ENCODE results near the gene CPXM2. TPM values are rescaled to one million over a fixed set of nuclear protein-coding genes. Genes with fewer than 3 reads are reported as not detected.
A peak's percentile ranks its signal among the peaks of the same experiment; 100 is the strongest.

The CPXM2 gene
- total RNA-seq, 8 experiments from 2014 or later: 0.05 to 4.6 (median 0.38) TPM; not detected in 1

DNA sequence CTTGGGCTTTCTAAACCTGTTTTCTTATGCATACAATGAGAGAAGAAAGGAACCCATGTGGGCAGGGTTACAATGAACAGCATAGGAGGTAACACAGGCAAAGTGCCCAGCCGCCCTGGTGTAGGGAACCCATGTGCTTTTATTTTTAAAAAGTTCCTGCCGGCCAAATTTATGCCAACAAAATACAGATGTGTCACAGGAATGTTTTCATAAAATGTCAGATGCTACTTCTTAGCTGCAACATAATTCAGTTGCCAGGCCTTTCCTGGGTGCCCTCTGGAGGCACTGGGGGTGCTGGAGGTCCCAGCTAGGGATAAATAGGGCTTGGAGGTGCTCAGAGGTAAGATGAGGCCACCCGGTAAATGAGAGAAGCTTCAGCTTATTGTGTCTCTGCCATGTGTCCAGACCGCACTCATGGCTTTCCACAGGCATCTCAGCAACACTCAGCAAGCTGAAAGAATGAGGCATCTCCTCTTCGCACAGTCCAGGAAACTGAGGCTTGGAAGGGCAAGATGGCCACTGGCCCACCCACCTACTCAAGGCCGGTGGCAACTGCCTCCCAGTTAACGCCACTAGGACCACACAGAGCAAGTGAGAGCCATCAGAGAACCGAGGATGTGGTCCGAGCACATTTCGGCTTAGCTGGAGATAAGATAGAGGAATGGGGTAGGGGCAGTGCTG lies 58.3 kb downstream of the CPXM2 start:
- no peak overlapping the region for H3K27ac ChIP-seq
- in situ Hi-C loops (cut with MboI; ENCODE audit: low pct_unique_long_range_greater_than_20kb in 2 of 9, low sequenced_read_pairs in 9 of 9, unreplicated experiment in 9 of 9): no loop called here
- no peak overlapping the region for H3K4me3 ChIP-seq
- no peak for ATAC-seq (replicated peaks in 6 of 8)
- H3K4me1 ChIP-seq (replicated peaks in 1 of 2): no peaks in the 10 kb centered on the region
- WGBS, 10 experiments: 45 to 94% (median 81%) methylated on average over 1 to 7 of the region's 10 CpGs

DNA sequence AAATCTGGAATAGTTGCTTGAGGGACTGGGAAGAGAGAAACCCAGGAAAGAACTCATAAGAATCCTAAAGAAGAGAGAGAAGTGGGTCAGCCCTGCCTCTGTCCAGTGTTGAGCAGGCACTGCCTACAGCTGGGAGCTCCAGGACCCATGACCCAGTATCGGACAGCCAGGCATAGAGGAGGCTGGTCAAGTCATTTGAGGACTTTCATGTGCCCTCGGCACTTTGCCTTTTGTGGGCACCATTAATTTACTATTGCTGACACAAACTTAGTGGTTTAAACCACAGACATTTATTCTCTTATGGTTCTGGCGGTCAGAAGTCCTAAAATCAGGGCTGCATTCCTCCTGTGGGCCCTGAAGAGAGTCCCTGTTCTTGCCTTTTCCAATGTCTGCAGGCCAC lies 60.3 kb downstream of the CPXM2 start:
- no peak for ATAC-seq (replicated peaks in 6 of 8)
- no peak overlapping the region for H3K4me3 ChIP-seq
- in situ Hi-C loops (cut with MboI; ENCODE audit: low pct_unique_long_range_greater_than_20kb in 2 of 9, low sequenced_read_pairs in 9 of 9, unreplicated experiment in 9 of 9): no loop called here
- H3K27ac ChIP-seq: no peak overlapping the region
- 60 to 90% (median 68%) methylated on average over 1 to 3 of the region's 3 CpGs; no CpG with 5 or more reads in 4 of the 10 experiments for WGBS, 10 experiments
- H3K4me1 ChIP-seq (replicated peaks in 1 of 2): no peaks in the 10 kb centered on the region

DNA sequence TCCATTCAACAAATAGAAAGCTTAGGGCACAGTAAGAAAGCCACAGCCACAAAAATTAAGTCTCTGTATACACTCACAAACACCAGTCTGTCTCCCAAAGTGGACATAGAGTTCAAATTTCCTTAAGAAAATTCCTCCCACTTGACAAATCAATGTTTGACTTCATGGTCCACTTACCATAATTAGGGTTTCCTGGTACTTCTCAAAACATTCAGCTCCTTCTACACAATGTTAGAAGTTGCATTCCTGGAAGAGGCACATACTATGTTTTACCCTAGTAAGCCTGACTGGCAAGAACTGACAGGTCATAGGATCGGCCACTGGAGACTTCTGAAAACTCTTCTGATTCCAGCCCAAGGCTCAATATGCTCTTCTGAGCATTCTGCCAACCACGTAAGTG lies 70.5 kb downstream of the CPXM2 start:
- ATAC-seq (replicated peaks in 6 of 8): no peak
- Histone ChIP-seq H3K4me1 (replicated peaks in 1 of 2) (no peaks in the 10 kb centered on the region), H3K27ac (no peak overlapping the region), H3K4me3 (no peak overlapping the region)
- in situ Hi-C loops (cut with MboI; ENCODE audit: low pct_unique_long_range_greater_than_20kb in 2 of 9, low sequenced_read_pairs in 9 of 9, unreplicated experiment in 9 of 9): no loop called here
- WGBS, 10 experiments: 30 to 85% (median 68%) methylated on average over 1 to 2 of the region's 2 CpGs; no CpG with 5 or more reads in 4 of the 10 experiments

DNA sequence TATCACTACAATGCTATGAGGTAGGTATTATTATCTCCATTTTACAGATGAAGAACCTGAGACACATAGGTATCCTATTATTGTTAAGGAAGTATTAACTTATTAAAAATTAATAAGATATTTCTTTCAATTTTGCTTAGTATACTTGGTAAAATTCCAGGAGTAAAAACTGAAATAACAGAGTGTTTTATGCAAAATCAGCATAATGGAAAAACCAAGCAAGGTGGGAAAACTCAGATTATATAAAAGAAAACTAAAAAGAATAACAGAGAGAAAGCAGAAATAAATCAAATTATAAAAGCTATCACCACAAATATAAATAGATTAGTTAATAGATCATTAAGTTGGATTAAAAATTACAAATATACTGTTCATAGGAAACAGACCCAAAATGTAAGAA lies 82.0 kb downstream of the CPXM2 start:
- Histone ChIP-seq H3K4me1 (replicated peaks in 1 of 2) (no peaks in the 10 kb centered on the region), H3K27ac (no peak overlapping the region), H3K4me3 (no peak overlapping the region)
- ATAC-seq (replicated peaks in 6 of 8): no peak
- in situ Hi-C loops (cut with MboI; ENCODE audit: low pct_unique_long_range_greater_than_20kb in 2 of 9, low sequenced_read_pairs in 9 of 9, unreplicated experiment in 9 of 9): no loop called here

DNA sequence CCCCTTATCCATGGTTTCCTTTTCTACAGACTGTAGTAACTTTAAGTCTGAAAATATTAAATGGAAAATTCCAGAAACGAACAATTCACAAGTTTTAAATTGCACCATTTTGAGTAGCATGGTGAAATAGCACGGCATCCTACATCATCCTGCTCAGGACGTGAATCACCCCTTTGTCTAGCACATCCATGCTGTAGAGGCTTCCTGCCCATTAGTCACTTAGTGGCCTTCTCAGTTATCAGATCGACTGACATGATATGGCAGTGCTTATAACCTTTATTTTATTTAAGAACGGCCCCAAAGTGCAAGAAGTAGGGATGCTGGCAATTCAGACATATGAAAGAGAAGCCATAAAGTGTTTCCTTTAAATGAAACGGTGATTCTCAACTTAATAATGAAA lies 82.7 kb downstream of the CPXM2 start:
- H3K4me3 ChIP-seq: no peak overlapping the region
- no peaks in the 10 kb centered on the region for H3K4me1 ChIP-seq (replicated peaks in 1 of 2)
- in situ Hi-C loops (cut with MboI; ENCODE audit: low pct_unique_long_range_greater_than_20kb in 2 of 9, low sequenced_read_pairs in 9 of 9, unreplicated experiment in 9 of 9): no loop called here
- peak in 3 of 8 experiments; percentile 20 to 70 (median 59) for ATAC-seq (replicated peaks in 6 of 8)
- 5 to 90% (median 81%) methylated on average over 2 to 6 of the region's 6 CpGs for WGBS, 10 experiments
- no peak overlapping the region for H3K27ac ChIP-seq

DNA sequence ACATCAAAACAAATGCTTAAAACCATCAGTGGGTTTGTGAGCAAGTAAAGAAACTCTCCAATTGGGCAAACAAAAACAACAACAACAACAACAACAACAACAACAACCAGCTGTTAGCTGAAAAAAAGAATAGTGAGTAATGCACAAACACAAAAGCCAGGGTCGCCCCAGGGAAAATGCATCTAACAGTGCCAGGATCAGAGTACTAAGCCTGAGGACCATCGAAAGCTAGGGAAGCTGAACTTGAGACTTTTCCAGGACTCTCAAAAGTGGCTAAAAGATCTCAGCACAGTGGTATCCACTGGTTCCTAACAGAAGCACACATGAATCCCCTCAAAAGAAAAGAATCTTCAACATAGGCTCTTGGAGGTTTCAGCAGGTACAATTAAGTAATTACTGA lies 83.3 kb downstream of the CPXM2 start:
- WGBS, 10 experiments: 36 to 83% (median 80%) methylated on average over 1 to 2 of the region's 2 CpGs; no CpG with 5 or more reads in 3 of the 10 experiments

DNA sequence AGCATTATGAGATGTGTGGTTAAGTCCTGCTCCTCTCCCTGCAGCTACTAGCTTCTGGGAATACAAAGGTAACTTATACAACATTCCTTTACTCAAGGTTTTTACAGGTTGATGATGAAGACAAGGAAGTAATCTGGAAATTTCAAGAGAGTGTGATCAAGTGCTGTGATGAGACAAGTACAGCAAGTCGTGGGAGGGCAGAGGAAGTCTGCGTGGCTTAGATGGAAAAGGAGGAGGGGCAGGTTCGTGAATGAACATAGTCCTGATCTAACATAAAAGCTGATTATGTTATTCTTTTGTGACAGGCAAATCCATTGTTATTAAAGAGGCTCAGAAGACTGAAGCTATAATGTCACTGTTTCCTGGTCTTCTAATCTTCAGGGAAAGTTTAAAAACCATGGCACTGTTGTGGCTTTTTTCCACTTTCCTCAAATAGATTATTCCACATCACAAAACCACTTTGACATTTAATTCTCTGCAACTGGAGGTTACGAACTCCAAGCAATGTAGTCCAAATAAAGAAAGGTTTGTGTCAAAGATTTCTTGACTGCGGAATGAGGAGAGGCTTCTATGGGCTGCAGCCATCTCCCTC lies 84.1 kb downstream of the CPXM2 start:
- no peak overlapping the region for H3K27ac ChIP-seq
- H3K4me3 ChIP-seq: no peak overlapping the region
- 14 to 78% (median 31%) methylated on average over 2 to 5 of the region's 5 CpGs; no CpG with 5 or more reads in 2 of the 10 experiments for WGBS, 10 experiments
- in situ Hi-C loops (cut with MboI; ENCODE audit: low pct_unique_long_range_greater_than_20kb in 2 of 9, low sequenced_read_pairs in 9 of 9, unreplicated experiment in 9 of 9): no loop called here
- no peaks in the 10 kb centered on the region for H3K4me1 ChIP-seq (replicated peaks in 1 of 2)
- ATAC-seq (replicated peaks in 6 of 8): no peak

More for the DNA sequence above, 83.3 kb downstream of the CPXM2 start:
- Histone ChIP-seq H3K27ac (no peak overlapping the region), H3K4me1 (replicated peaks in 1 of 2) (no peaks in the 10 kb centered on the region), H3K4me3 (no peak overlapping the region)
- ATAC-seq (replicated peaks in 6 of 8): no peak
- in situ Hi-C loops (cut with MboI; ENCODE audit: low pct_unique_long_range_greater_than_20kb in 2 of 9, low sequenced_read_pairs in 9 of 9, unreplicated experiment in 9 of 9): no loop called here

DNA sequence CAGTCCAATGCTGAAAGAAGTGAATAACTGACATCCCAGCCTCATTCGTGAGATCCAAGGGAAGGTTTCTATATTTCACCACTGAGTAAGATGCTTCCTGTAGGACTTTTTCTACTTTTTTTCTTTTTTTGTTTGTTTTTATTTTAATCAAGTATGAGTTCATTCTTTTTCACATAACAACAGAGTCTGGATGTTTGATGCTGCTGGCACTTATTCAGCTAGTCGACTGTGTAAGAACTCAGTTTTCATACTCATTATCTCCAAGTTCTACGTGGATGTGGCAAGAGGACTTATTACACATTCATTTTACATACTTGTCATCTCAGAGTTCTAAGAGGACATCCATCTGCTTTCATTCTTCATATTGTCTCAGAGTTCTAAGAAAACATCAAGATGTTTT lies 86.9 kb downstream of the CPXM2 start:
- no peak overlapping the region for H3K4me3 ChIP-seq
- H3K4me1 ChIP-seq (replicated peaks in 1 of 2): peaks cover 0 to 4% of the 10 kb centered on the region in 2 donors
- in situ Hi-C loops (cut with MboI; ENCODE audit: low pct_unique_long_range_greater_than_20kb in 2 of 9, low sequenced_read_pairs in 9 of 9, unreplicated experiment in 9 of 9): no loop called here
- 6 to 100% (median 84%) methylated on average over 1 to 3 of the region's 3 CpGs for WGBS, 10 experiments
- ATAC-seq (replicated peaks in 6 of 8): no peak
- H3K27ac ChIP-seq: no peak overlapping the region

DNA sequence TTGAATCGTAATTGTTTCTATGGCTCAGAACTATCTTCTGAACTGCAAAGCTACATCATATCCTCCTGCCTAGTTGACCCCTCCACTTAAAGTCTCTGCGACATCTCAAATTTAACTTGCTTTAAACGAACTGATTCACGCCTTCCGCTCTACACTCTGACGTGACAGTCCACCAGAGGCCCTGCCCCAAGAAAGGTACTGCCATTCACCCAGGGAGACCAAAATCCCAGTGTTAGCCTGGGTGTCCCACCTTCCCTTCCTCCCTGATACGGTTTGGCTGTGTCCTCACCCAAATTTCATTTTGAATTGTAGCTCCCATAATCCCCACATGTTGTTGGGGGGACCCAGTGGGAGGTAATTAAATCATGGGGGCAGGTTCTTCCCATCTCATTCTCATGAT lies 90.8 kb downstream of the CPXM2 start:
- H3K4me1 ChIP-seq (replicated peaks in 1 of 2): peaks cover 0 to 4% of the 10 kb centered on the region in 2 donors
- 0 to 94% (median 80%) methylated on average over 1 to 7 of the region's 7 CpGs; no CpG with 5 or more reads in 2 of the 10 experiments for WGBS, 10 experiments
- no peak overlapping the region for H3K4me3 ChIP-seq
- in situ Hi-C loops (cut with MboI; ENCODE audit: low pct_unique_long_range_greater_than_20kb in 2 of 9, low sequenced_read_pairs in 9 of 9, unreplicated experiment in 9 of 9): no loop called here
- ATAC-seq (replicated peaks in 6 of 8): no peak
- H3K27ac ChIP-seq: no peak overlapping the region

DNA sequence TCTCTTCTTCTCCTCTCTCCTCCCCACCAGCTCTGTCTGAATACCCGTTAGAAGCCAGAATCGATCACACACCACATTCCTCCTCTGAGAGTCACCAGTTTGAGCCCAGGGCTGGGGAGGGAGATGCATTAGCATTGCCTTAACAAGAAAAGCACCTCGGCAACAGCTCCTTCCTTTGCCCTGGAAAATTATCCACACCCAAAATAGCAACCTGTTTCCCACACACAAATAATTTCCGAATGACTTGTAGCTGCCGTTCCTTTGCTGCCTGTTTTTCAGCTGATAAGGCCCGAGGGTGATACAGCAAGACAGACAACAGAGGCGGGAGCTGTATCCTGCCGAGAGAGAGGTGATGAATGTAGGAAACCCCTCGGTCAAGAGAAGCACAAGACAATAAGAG lies 91.3 kb downstream of the CPXM2 start:
- peaks cover 0 to 4% of the 10 kb centered on the region in 2 donors for H3K4me1 ChIP-seq (replicated peaks in 1 of 2)
- WGBS, 10 experiments: 0 to 40% (median 23%) methylated on average over 1 to 9 of the region's 9 CpGs
- no peak overlapping the region for H3K27ac ChIP-seq
- ATAC-seq (replicated peaks in 6 of 8): peak in 1 of 8 experiments; percentile 43
- in situ Hi-C loops (cut with MboI; ENCODE audit: low pct_unique_long_range_greater_than_20kb in 2 of 9, low sequenced_read_pairs in 9 of 9, unreplicated experiment in 9 of 9): no loop called here
- H3K4me3 ChIP-seq: no peak overlapping the region

DNA sequence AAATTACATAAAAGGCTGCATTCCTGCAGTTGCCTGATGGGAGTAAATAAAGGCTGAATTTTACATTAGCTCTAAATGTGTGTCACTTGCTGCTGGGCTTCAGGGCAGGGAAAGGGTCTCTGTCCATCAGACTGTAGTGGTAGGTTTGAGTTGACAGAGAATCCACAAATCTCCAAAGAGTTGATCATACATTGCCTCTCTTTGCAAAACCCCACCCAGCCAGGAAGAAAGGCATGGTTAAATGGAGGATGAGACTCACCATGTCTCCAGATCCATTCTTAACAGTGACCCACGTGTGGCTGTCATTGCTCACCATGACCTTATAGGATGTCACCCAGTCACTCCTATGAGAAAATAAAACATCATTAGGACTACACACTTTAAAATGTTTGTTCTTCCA lies 92.8 kb downstream of the CPXM2 start:
- H3K27ac ChIP-seq: no peak overlapping the region

DNA sequence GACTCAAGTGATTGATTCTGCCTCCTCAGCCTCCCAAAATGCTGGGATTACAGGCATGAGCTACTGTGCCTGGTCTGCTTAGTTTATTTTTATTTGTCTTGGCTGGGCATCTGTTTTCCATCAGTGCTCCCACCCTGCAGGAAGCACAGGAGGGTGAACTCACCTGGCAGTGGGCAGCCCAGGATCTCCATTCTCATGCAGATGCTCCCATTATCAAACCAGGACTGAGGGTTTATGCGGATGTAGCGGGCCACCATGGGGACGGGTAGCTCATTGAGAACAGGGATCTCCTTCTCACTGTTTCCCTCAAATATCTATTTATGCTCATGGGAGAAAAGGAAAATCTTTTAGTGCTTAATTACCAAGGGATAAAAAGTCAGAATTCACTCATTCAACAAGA lies 93.8 kb downstream of the CPXM2 start:
- whole genome bisulfite sequencing, 10 experiments: 67 to 100% (median 89%) methylated on average over 1 to 3 of the region's 3 CpGs; no CpG with 5 or more reads in 3 of the 10 experiments
- H3K4me1 ChIP-seq (replicated peaks in 1 of 2): peaks cover 0 to 4% of the 10 kb centered on the region in 2 donors
- H3K27ac ChIP-seq: no peak overlapping the region
- no peak for ATAC-seq (replicated peaks in 6 of 8)
- in situ Hi-C loops (cut with MboI; ENCODE audit: low pct_unique_long_range_greater_than_20kb in 2 of 9, low sequenced_read_pairs in 9 of 9, unreplicated experiment in 9 of 9): no loop called here
- H3K4me3 ChIP-seq: no peak overlapping the region

More for the DNA sequence above, 92.8 kb downstream of the CPXM2 start:
- in situ Hi-C loops (cut with MboI; ENCODE audit: low pct_unique_long_range_greater_than_20kb in 2 of 9, low sequenced_read_pairs in 9 of 9, unreplicated experiment in 9 of 9): no loop called here
- 0 to 91% (median 83%) methylated on average over 1 of the region's 1 CpG; no CpG with 5 or more reads in 7 of the 10 experiments for WGBS, 10 experiments
- Histone ChIP-seq H3K4me1 (replicated peaks in 1 of 2) (peaks cover 0 to 4% of the 10 kb centered on the region in 2 donors), H3K4me3 (no peak overlapping the region)
- ATAC-seq (replicated peaks in 6 of 8): no peak

DNA sequence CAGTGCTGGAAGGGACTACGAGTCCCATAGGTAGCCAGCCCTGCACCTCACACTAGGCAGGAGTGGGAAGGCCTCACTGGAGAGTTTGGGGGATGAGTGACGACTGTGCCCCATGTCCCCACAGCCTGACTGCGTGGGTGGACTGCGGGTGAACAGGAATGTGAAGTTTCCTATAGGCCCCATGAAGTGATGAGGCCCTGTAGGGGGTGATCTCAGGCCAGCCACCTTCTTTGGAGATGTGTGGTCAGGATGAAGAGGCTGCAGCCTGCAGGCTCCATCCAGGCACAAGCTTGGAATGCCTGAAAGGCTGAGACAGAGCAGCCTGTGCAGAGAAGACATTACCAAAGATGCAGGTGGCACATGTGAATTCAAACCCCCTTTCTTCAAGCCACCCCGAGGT lies 94.9 kb downstream of the CPXM2 start:
- Histone ChIP-seq H3K4me1 (replicated peaks in 1 of 2) (peaks cover 0 to 4% of the 10 kb centered on the region in 2 donors), H3K4me3 (no peak overlapping the region), H3K27ac (no peak overlapping the region)
- WGBS, 10 experiments: 35 to 94% (median 60%) methylated on average over 2 to 5 of the region's 5 CpGs; no CpG with 5 or more reads in 4 of the 10 experiments
- in situ Hi-C loops (cut with MboI; ENCODE audit: low pct_unique_long_range_greater_than_20kb in 2 of 9, low sequenced_read_pairs in 9 of 9, unreplicated experiment in 9 of 9): no loop called here
- ATAC-seq (replicated peaks in 6 of 8): no peak

All from motor neuron (in vitro differentiated cells).